Nephron progenitor cell (in vitro differentiated cells): ENCODE data around the gene TTC34.
A peak's percentile ranks its signal among the peaks of the same experiment; 100 is the strongest.

Source experiments
- DNase-seq: peaks from one replicate; pipeline ENCODE4 v3.0.0; 2021
- H3K27ac Mint-ChIP-seq: 2 replicates; pipeline ENCODE4 v1.8.0; 2021; ENCODE audit warnings: mild to moderate bottlenecking, moderate library complexity, mixed read lengths
- H3K27me3 Mint-ChIP-seq: 2 replicates; pipeline ENCODE4 v1.8.0; 2021; ENCODE audit warnings: mild to moderate bottlenecking, low read depth, mixed read lengths; ENCODE audit not compliant: poor library complexity
- H3K36me3 Mint-ChIP-seq: 2 replicates; pipeline ENCODE4 v1.8.0; 2021; ENCODE audit warnings: low read depth, mixed read lengths
- H3K4me1 Mint-ChIP-seq: 2 replicates; pipeline ENCODE4 v1.8.0; 2021; ENCODE audit warnings: mixed read lengths
- H3K4me3 Mint-ChIP-seq: 2 replicates; pipeline ENCODE4 v1.8.0; 2021; ENCODE audit warnings: mild to moderate bottlenecking, moderate library complexity, mixed read lengths
- H3K9me3 Mint-ChIP-seq: 2 replicates; pipeline ENCODE4 v1.8.0; 2021; ENCODE audit warnings: mild to moderate bottlenecking, moderate library complexity, mixed read lengths
- CTCF ChIP-seq: fragments of 200-600 bp; sonication (generic); IDR thresholded peaks from 2 replicates; pipeline ENCODE4 v1.5.0; 2021; ENCODE audit warnings: antibody characterized with exemption

TTC34 gene

GRCh38 chr1:2633936-2634491 lies 167.5 kb downstream of the TTC34 start:
- Mint-ChIP-seq H3K4me1 (peaks cover 10% of the 10 kb centered on the region), H3K36me3 (no peaks in the 10 kb centered on the region), H3K27me3 (peaks cover 56% of the 10 kb centered on the region), H3K4me3 (no peak overlapping the region), H3K9me3 (peaks cover 26% of the 10 kb centered on the region), H3K27ac (no peak overlapping the region)
- DNase-seq = no peak
- TF ChIP-seq CTCF = no peak

- H3K27me3 Mint-ChIP-seq = peaks cover 60% of the 10 kb centered on the region
- no peak for DNase-seq
- H3K27ac Mint-ChIP-seq = no peak overlapping the region
- peaks cover 26% of the 10 kb centered on the region for H3K9me3 Mint-ChIP-seq
- peaks cover 10% of the 10 kb centered on the region for H3K4me1 Mint-ChIP-seq
- TF ChIP-seq CTCF = no peak
- H3K4me3 Mint-ChIP-seq = no peak overlapping the region
- H3K36me3 Mint-ChIP-seq = no peaks in the 10 kb centered on the region
These were observed 168.0 kb downstream of the TTC34 start for GRCh38 chr1:2633366-2633935.

GRCh38 chr1:2632561-2633361 lies 168.7 kb downstream of the TTC34 start, which contains the start of gene MMEL1:
TSS of gene MMEL1 (minus strand) at chr1:2633016. CDS start at chr1:2629484, 3,532 bp downstream.
- Mint-ChIP-seq H3K36me3 (no peaks in the 10 kb centered on the region), H3K27ac (no peak within 1 kb of the TSS), H3K4me3 (no peak within 1 kb of the TSS), H3K4me1 (peaks cover 10% of the 10 kb centered on the region), H3K9me3 (peaks cover 26% of the 10 kb centered on the region), H3K27me3 (peaks cover 60% of the 10 kb centered on the region)
- no peak for TF ChIP-seq CTCF
- DNase-seq = no peak

GRCh38 chr1:2632051-2632430 lies 169.5 kb downstream of the TTC34 start:
- Mint-ChIP-seq H3K36me3 (no peaks in the 10 kb centered on the region), H3K9me3 (peaks cover 25% of the 10 kb centered on the region), H3K27ac (no peak overlapping the region), H3K4me1 (peaks cover 10% of the 10 kb centered on the region), H3K27me3 (peaks cover 66% of the 10 kb centered on the region), H3K4me3 (no peak overlapping the region)
- no peak for TF ChIP-seq CTCF
- no peak for DNase-seq

- Mint-ChIP-seq H3K27ac (no peak overlapping the region), H3K36me3 (no peaks in the 10 kb centered on the region), H3K9me3 (peaks cover 20% of the 10 kb centered on the region), H3K4me3 (peak overlapping the region; percentile 8), H3K4me1 (peaks cover 10% of the 10 kb centered on the region), H3K27me3 (peaks cover 69% of the 10 kb centered on the region)
- no peak for DNase-seq
- no peak for TF ChIP-seq CTCF
These were observed 170.1 kb downstream of the TTC34 start for GRCh38 chr1:2631136-2632050.
